Progenitor cell of endocrine pancreas (in vitro differentiated cells): ENCODE results near the gene FMN2. TPM values are rescaled to one million over a fixed set of nuclear protein-coding genes. Genes with fewer than 3 reads are reported as not detected.

Experiments
- DNase-seq: peaks from one replicate; pipeline ENCODE4 v3.0.0; 2021; ENCODE audit warnings: low spot score; ENCODE audit not compliant: unreplicated experiment
- H3K27ac Mint-ChIP-seq: 2 replicates; pipeline ENCODE4 v1.8.0; 2021; ENCODE audit warnings: mild to moderate bottlenecking, moderate library complexity, mixed read lengths
- H3K27me3 Mint-ChIP-seq: 2 replicates; pipeline ENCODE4 v1.8.0; 2021; ENCODE audit warnings: mixed read lengths
- H3K36me3 Mint-ChIP-seq: 2 replicates; pipeline ENCODE4 v1.8.0; 2022; ENCODE audit warnings: mixed read lengths; ENCODE audit not compliant: insufficient read depth
- H3K4me1 Mint-ChIP-seq: 2 replicates; pipeline ENCODE4 v1.8.0; 2021; ENCODE audit warnings: low read depth, mixed read lengths
- H3K4me3 Mint-ChIP-seq: 2 replicates; pipeline ENCODE4 v1.8.0; 2021; ENCODE audit warnings: low read depth, mild to moderate bottlenecking, moderate library complexity, mixed read lengths
- H3K9me3 Mint-ChIP-seq: 2 replicates; pipeline ENCODE4 v1.8.0; 2021; ENCODE audit warnings: low read depth, mixed read lengths
- CTCF ChIP-seq: fragments of 200-600 bp; sonication (generic); IDR thresholded peaks from one replicate; pipeline ENCODE4 v1.5.0; 2021; ENCODE audit warnings: antibody characterized with exemption, mild to moderate bottlenecking; ENCODE audit not compliant: unreplicated experiment
- total RNA-seq: library from RNA; stranded (reverse); gene quantifications from 2 replicates; pipeline ENCODE4 v1.2.1, GENCODE V29; 2021

FMN2 gene
- total RNA-seq, 1 donor from 2014 or later, result 3.2 TPM

- no peaks in the 10 kb centered on the region for H3K9me3 Mint-ChIP-seq
- peaks cover 9% of the 10 kb centered on the region for H3K4me1 Mint-ChIP-seq
- H3K36me3 Mint-ChIP-seq, result no peaks in the 10 kb centered on the region
- no peaks in the 10 kb centered on the region for H3K27me3 Mint-ChIP-seq
- no peak overlapping the region for H3K27ac Mint-ChIP-seq
- no peak overlapping the region for H3K4me3 Mint-ChIP-seq
- TF ChIP-seq CTCF, result no peak
- no peak for DNase-seq
These were observed 143.0 kb downstream of the FMN2 start for GRCh38 chr1:240234485-240235210.

GRCh38 chr1:240235521-240236288 is 144.0 kb downstream of the FMN2 start:
- Mint-ChIP-seq H3K27ac (no peak overlapping the region), H3K4me1 (peaks cover 9% of the 10 kb centered on the region), H3K4me3 (no peak overlapping the region), H3K27me3 (no peaks in the 10 kb centered on the region), H3K9me3 (no peaks in the 10 kb centered on the region), H3K36me3 (no peaks in the 10 kb centered on the region)
- TF ChIP-seq CTCF, result no peak
- no peak for DNase-seq

- no peaks in the 10 kb centered on the region for H3K9me3 Mint-ChIP-seq
- H3K36me3 Mint-ChIP-seq, result no peaks in the 10 kb centered on the region
- H3K27me3 Mint-ChIP-seq, result no peaks in the 10 kb centered on the region
- H3K27ac Mint-ChIP-seq, result no peak overlapping the region
- DNase-seq, result no peak
- no peak for TF ChIP-seq CTCF
- H3K4me1 Mint-ChIP-seq, result peaks cover 9% of the 10 kb centered on the region
- no peak overlapping the region for H3K4me3 Mint-ChIP-seq
These were observed 145.6 kb downstream of the FMN2 start for GRCh38 chr1:240237305-240237721.

- no peak for TF ChIP-seq CTCF
- H3K27me3 Mint-ChIP-seq, result no peaks in the 10 kb centered on the region
- H3K4me1 Mint-ChIP-seq, result peaks cover 11% of the 10 kb centered on the region
- no peaks in the 10 kb centered on the region for H3K36me3 Mint-ChIP-seq
- no peak overlapping the region for H3K27ac Mint-ChIP-seq
- DNase-seq, result no peak
- H3K9me3 Mint-ChIP-seq, result no peaks in the 10 kb centered on the region
- H3K4me3 Mint-ChIP-seq, result no peak overlapping the region
These were observed 147.6 kb downstream of the FMN2 start for GRCh38 chr1:240239309-240239708.

GRCh38 chr1:240241278-240241677 is 149.6 kb downstream of the FMN2 start:
- H3K27ac Mint-ChIP-seq, result no peak overlapping the region
- no peaks in the 10 kb centered on the region for H3K36me3 Mint-ChIP-seq
- TF ChIP-seq CTCF, result no peak
- no peaks in the 10 kb centered on the region for H3K9me3 Mint-ChIP-seq
- no peaks in the 10 kb centered on the region for H3K27me3 Mint-ChIP-seq
- no peak overlapping the region for H3K4me3 Mint-ChIP-seq
- H3K4me1 Mint-ChIP-seq, result peaks cover 11% of the 10 kb centered on the region
- DNase-seq, result no peak
